Caco-2 (cell line): ENCODE results near the gene PXN. TPM values are rescaled to one million over a fixed set of nuclear protein-coding genes. Genes with fewer than 3 reads are reported as not detected.

Source experiments
- BruUV-seq: library from RNA; stranded (reverse); fragments of 400-500 nt; replicated peaks from 2 replicates; lab custom pipeline; 2021; lab: Mats Ljungman, UMichigan
- CTCF ChIA-PET: fragments of 300-600 bp; sonication (Branson Sonifier 250); formaldehyde crosslinking; loops from one replicate; lab custom pipeline; 2022; ENCODE audit warnings: antibody characterized with exemption; lab: Charles Lee
- POLR2A ChIA-PET: fragments of 300-600 bp; sonication (Branson Sonifier 250); formaldehyde crosslinking; loops from one replicate; lab custom pipeline; 2022; ENCODE audit warnings: antibody characterized with exemption; lab: Charles Lee
- DNase-seq, 2 experiments: peaks; one replicate each; pipeline versions ENCODE4 v3.0.0 to v3.0.0-alpha.2; 2020 to 2022
- H3K27me3 ChIP-seq: replicated peaks from 2 replicates; pipeline ENCODE4 v1.6.0; 2011; ENCODE audit warnings: low read length; ENCODE audit not compliant: control insufficient read depth, insufficient read depth
- H3K36me3 ChIP-seq: 2 replicates; pipeline ENCODE4 v1.5.1; 2011; ENCODE audit warnings: low read length; ENCODE audit not compliant: control insufficient read depth, insufficient read depth
- H3K4me1 ChIP-seq: fragments of 250-450 bp; sonication (Bioruptor Pico); 2 replicates; pipeline ENCODE4 v1.5.1; 2020; ENCODE audit warnings: mild to moderate bottlenecking
- H3K4me3 ChIP-seq: 2 replicates; pipeline ENCODE4 v1.5.1; 2011; ENCODE audit warnings: low read depth, mild to moderate bottlenecking, control low read depth, low read length
- H3K9me3 ChIP-seq: fragments of 250-450 bp; sonication (Bioruptor Pico); 2 replicates; pipeline ENCODE4 v1.5.1; 2020; ENCODE audit warnings: mild to moderate bottlenecking, moderate library complexity
- H3K27ac Mint-ChIP-seq: one replicate; pipeline ENCODE4 v1.8.0; 2022; ENCODE audit warnings: mixed read lengths; ENCODE audit not compliant: unreplicated experiment
- H3K27me3 Mint-ChIP-seq: one replicate; pipeline ENCODE4 v1.8.0; 2022; ENCODE audit warnings: mixed read lengths; ENCODE audit not compliant: insufficient read depth, unreplicated experiment
- H3K36me3 Mint-ChIP-seq: one replicate; pipeline ENCODE4 v1.8.0; 2022; ENCODE audit warnings: mild to moderate bottlenecking, mixed read lengths; ENCODE audit not compliant: insufficient read depth, unreplicated experiment
- H3K4me1 Mint-ChIP-seq: one replicate; pipeline ENCODE4 v1.8.0; 2022; ENCODE audit warnings: low read depth, mixed read lengths; ENCODE audit not compliant: unreplicated experiment
- H3K4me3 Mint-ChIP-seq: one replicate; pipeline ENCODE4 v1.8.0; 2022; ENCODE audit warnings: mild to moderate bottlenecking, moderate library complexity, mixed read lengths; ENCODE audit not compliant: unreplicated experiment
- H3K9me3 Mint-ChIP-seq: one replicate; pipeline ENCODE4 v1.8.0; 2022; ENCODE audit warnings: mixed read lengths; ENCODE audit not compliant: unreplicated experiment
- CTCF ChIP-seq, 2 experiments: fragments of 200-600 bp in 1 of 2; IDR thresholded peaks; 1 replicate in 1 of 2; 2 replicates in 1 of 2; pipeline versions ENCODE4 v1.5.1 to v1.8.0; 2011 to 2022; ENCODE audit warnings: antibody characterized with exemption in 1 of 2, control low read depth in 1 of 2, inconsistent platforms in 1 of 2, low read depth in 1 of 2, low read length in 1 of 2, mild to moderate bottlenecking in 1 of 2, moderate library complexity in 1 of 2; ENCODE audit not compliant: insufficient read depth in 1 of 2, severe bottlenecking in 1 of 2, unreplicated experiment in 1 of 2
- intact Hi-C: fragments of 100-400 bp; cut with micrococcal nuclease; formaldehyde crosslinking; loops from one replicate; pipeline ENCODE4 v1.10.0; 2022; ENCODE audit not compliant: unreplicated experiment
- total RNA-seq: library from RNA; stranded (reverse); gene quantifications from 2 replicates; pipeline ENCODE4 v1.2.3, GENCODE V29; 2022

The PXN gene
- total RNA-seq, 1 experiment from 2014 or later, result 150 TPM

DNA sequence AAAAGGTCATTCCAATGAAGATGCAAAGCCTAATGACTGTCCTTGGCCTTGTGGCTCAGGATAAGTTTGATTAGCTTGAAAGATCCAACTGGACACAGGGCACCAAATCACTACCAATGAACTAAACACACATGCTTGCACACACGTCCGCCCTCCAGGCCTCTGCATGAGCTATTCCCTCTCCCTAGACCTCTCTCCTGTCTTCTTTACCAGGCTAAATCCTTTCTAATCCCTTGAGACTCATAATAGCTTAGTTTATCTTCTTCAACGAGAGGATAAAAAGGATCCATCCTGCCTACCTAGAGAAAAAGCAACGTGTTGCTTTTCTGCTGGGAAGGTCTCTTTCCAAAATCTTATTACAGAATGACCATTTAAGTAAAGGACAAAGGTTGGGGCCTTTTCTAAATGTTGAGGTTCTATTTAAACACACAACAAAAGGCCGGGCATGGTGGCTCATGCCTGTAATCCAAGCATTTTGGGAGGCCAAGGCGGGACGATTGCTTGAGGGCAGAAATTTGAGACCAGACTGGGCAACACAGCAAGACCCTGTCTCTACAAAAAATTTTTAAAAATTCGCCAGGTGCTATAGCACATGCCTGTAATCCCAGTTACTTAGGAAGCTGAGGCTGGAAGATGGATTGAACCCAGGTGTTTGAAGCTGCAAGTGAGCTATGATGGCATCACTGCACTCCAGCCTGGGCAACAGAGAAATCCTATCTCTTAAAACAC is 22.4 kb downstream of the PXN start:
- H3K4me3 ChIP-seq, result no peak overlapping the region

GRCh38 chr12:120242275-120242799 is 23.2 kb downstream of the PXN start:
- H3K4me1 ChIP-seq, result peaks cover 31% of the 10 kb centered on the region
- TF ChIP-seq CTCF (IDR thresholded peaks at IDR 0.05; ENCODE audit: insufficient read depth in 1 of 2, low read depth in 1 of 2, low read length in 1 of 2, severe bottlenecking in 1 of 2, unreplicated experiment in 1 of 2), result no peak
- H3K36me3 Mint-ChIP-seq, result peaks cover 41% of the 10 kb centered on the region
- H3K27ac Mint-ChIP-seq, result peak overlapping the region; percentile 58
- H3K9me3 Mint-ChIP-seq, result no peaks in the 10 kb centered on the region
- no peaks in the 10 kb centered on the region for H3K27me3 Mint-ChIP-seq
- no peaks in the 10 kb centered on the region for H3K27me3 ChIP-seq
- H3K36me3 ChIP-seq, result no peaks in the 10 kb centered on the region; the same call in 1 of the 2 replicates
- no peaks in the 10 kb centered on the region for H3K9me3 ChIP-seq
- H3K4me1 Mint-ChIP-seq, result peaks cover 32% of the 10 kb centered on the region
- CTCF ChIA-PET, result interaction anchor here (0.6 to 1.9 kb wide), 4 partner anchors 7 to 49 kb away, joined by 6 to 12 read pairs (median 8); partner anchors contain the start of gene RNU4-2
- no peak for DNase-seq
- intact Hi-C loops, result no loop called here
- no peak overlapping the region for H3K4me3 ChIP-seq
- POLR2A ChIA-PET, result interaction anchor here (0.9 to 1.2 kb wide), 2 partner anchors 12 to 15 kb away, joined by 3 read pairs; no protein-coding TSS in a partner anchor
- no peak overlapping the region for H3K4me3 Mint-ChIP-seq
- BruUV-seq, result no TSS peak

More for the DNA sequence above, 22.4 kb downstream of the PXN start:
- H3K9me3 ChIP-seq, result no peaks in the 10 kb centered on the region
- no peaks in the 10 kb centered on the region for H3K27me3 Mint-ChIP-seq
- no peaks in the 10 kb centered on the region for H3K27me3 ChIP-seq
- POLR2A ChIA-PET, result interaction anchor here (0.8 to 1.2 kb wide), 4 partner anchors 12 to 49 kb away, joined by 3 read pairs; no protein-coding TSS in a partner anchor
- peaks cover 36% of the 10 kb centered on the region for H3K36me3 Mint-ChIP-seq
- BruUV-seq, result no TSS peak
- DNase-seq, result no peak
- no peak overlapping the region for H3K27ac Mint-ChIP-seq
- no peaks in the 10 kb centered on the region; the same call in 1 of the 2 replicates for H3K36me3 ChIP-seq
- H3K4me1 Mint-ChIP-seq, result peaks cover 32% of the 10 kb centered on the region
- no peak for TF ChIP-seq CTCF (IDR thresholded peaks at IDR 0.05; ENCODE audit: insufficient read depth in 1 of 2, low read depth in 1 of 2, low read length in 1 of 2, severe bottlenecking in 1 of 2, unreplicated experiment in 1 of 2)
- no peak overlapping the region for H3K4me3 Mint-ChIP-seq
- H3K9me3 Mint-ChIP-seq, result no peaks in the 10 kb centered on the region
- intact Hi-C loops, result no loop called here
- H3K4me1 ChIP-seq, result peaks cover 34% of the 10 kb centered on the region
- CTCF ChIA-PET, result interaction anchor here (0.6 to 1.9 kb wide), 4 partner anchors 8 to 48 kb away, joined by 6 to 12 read pairs (median 8); partner anchors contain the start of gene RNU4-2

DNA sequence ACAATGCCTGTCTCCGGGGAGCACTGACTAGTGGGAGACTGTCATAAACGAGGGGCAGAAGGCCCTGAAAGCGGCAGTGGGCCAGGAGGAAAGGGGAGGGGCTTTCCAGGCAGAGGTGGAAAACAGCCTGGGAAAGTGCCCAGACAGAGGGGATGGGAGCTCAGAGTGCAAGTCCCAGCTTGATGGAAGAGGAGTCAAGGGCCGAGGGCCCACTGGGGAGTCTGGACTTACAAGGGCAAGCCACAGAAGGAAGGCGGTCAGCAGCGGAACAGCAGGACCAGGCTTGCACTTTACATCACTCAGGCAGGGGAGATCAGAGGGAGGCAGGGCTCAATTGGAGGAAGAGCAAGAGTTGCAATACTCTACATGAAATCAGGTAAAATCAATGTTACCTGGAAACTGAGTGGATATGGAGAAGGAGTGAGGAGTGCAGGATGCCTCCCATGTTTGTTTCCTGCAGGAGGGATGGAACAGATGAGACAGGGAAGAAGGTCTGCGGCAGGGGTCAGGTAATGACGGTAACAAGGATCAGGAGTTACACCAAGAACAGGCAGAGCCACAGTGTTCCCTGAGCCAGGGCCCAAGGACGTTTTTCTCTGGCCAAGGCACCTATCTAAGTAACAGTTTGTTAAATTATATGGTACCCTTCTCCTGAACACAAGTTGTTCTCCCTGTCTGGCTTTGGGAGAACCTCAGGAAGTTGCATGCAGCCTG is 23.8 kb downstream of the PXN start:
- Mint-ChIP-seq H3K27me3 (no peaks in the 10 kb centered on the region), H3K36me3 (peaks cover 47% of the 10 kb centered on the region), H3K4me3 (no peak overlapping the region), H3K9me3 (no peaks in the 10 kb centered on the region), H3K4me1 (peaks cover 34% of the 10 kb centered on the region), H3K27ac (peak overlapping the region; percentile 58)
- no peak for TF ChIP-seq CTCF (IDR thresholded peaks at IDR 0.05; ENCODE audit: insufficient read depth in 1 of 2, low read depth in 1 of 2, low read length in 1 of 2, severe bottlenecking in 1 of 2, unreplicated experiment in 1 of 2)
- no peaks in the 10 kb centered on the region for H3K9me3 ChIP-seq
- H3K4me1 ChIP-seq, result peaks cover 33% of the 10 kb centered on the region
- BruUV-seq, result no TSS peak
- no peaks in the 10 kb centered on the region; the same call in 1 of the 2 replicates for H3K36me3 ChIP-seq
- POLR2A ChIA-PET, result interaction anchor here (1.2 kb wide), 1 partner anchor 11 kb away, joined by 3 read pairs; no protein-coding TSS in a partner anchor
- H3K27me3 ChIP-seq, result no peaks in the 10 kb centered on the region
- DNase-seq, result no peak
- intact Hi-C loops, result no loop called here
- no peak overlapping the region for H3K4me3 ChIP-seq
- CTCF ChIA-PET, result interaction anchor here (1.7 kb wide), 1 partner anchor 11 kb away, joined by 6 read pairs; no protein-coding TSS in a partner anchor
